ENCODE results near the gene ARHGEF28. TPM values are rescaled to one million over a fixed set of nuclear protein-coding genes. Genes with fewer than 3 reads are reported as not detected.
A peak's percentile ranks its signal among the peaks of the same experiment; 100 is the strongest.

Gene ARHGEF28
- total and polyA plus RNA-seq, 2 of the 4 experiments (the other 2 are of a cell fraction) = 3.6 to 16.0 TPM

GRCh38 chr5:73637565-73637964 is 11.6 kb downstream of the ARHGEF28 start:
- Histone ChIP-seq H3K4me3 (ENCODE audit: insufficient read depth, low read depth, low read length) (no peak overlapping the region), H4K5ac (ENCODE audit: low read depth, low read length) (no peak overlapping the region), H3K9me3 (ENCODE audit: control insufficient read depth, insufficient read depth, low read length) (no peaks in the 10 kb centered on the region), H2BK120ac (ENCODE audit: low read depth, low read length) (peak overlapping the region; percentile 94), H4K8ac (ENCODE audit: low read depth in 2 of 2, low read length in 2 of 2) (peak overlapping the region in 1 of 2 experiments; percentile 74; a peak in 2 of 4 replicates), H3K18ac (ENCODE audit: low read depth, low read length) (peak overlapping the region; percentile 79; the same call in 1 of the 2 replicates), H2BK5ac (ENCODE audit: low read depth, low read length, poor library complexity, severe bottlenecking) (peak overlapping the region; percentile 90), H2BK15ac (ENCODE audit: low read depth, low read length) (peak overlapping the region; percentile 85; the same call in 2 of the 3 replicates), H2AK5ac (ENCODE audit: low read depth, low read length) (peak overlapping the region; percentile 81; the same call in 1 of the 2 replicates), H3K14ac (replicated peaks; ENCODE audit: low read depth, low read length) (peak overlapping the region; percentile 84), H3K56ac (ENCODE audit: extremely low read depth, insufficient read depth, low read length) (no peak overlapping the region), H3K4ac (ENCODE audit: low read depth, low read length) (peak overlapping the region; percentile 83), H2AFZ (replicated peaks; ENCODE audit: low read length, poor library complexity) (no peak overlapping the region), H4K91ac (ENCODE audit: insufficient read depth, low read depth, low read length) (peak overlapping the region; percentile 67; the same call in 1 of the 2 replicates), H3K36me3 (ENCODE audit: control insufficient read depth, insufficient read depth, low read length) (no peaks in the 10 kb centered on the region), H3K4me2 (ENCODE audit: low read depth, low read length) (no peak overlapping the region), H3K23ac (ENCODE audit: low read depth, low read length) (peak overlapping the region; percentile 80), H3K9me1 (ENCODE audit: insufficient read depth, low read length) (peaks cover 19% of the 10 kb centered on the region), H3K27me3 (ENCODE audit: control insufficient read depth, insufficient read depth, low read length) (no peaks in the 10 kb centered on the region), H2BK20ac (ENCODE audit: low read depth, low read length) (peak overlapping the region; percentile 86), H3K27ac (ENCODE audit: insufficient read depth, low read length) (peak overlapping the region; percentile 32; the same call in 1 of the 2 replicates), H3K9ac (ENCODE audit: low read depth, low read length) (no peak overlapping the region), H3K4me1 (ENCODE audit: control insufficient read depth, insufficient read depth, low read length) (peaks cover 11% of the 10 kb centered on the region), H3K79me1 (ENCODE audit: low read depth in 1 of 2, low read length in 2 of 2) (peaks cover 27 to 47% of the 10 kb centered on the region in 2 experiments), H2AK9ac (replicated peaks; ENCODE audit: low read depth, low read length, poor library complexity) (no peak overlapping the region), H4K20me1 (ENCODE audit: insufficient read depth, low read length) (no peaks in the 10 kb centered on the region)
- BruUV-seq (replicated peaks) = no TSS peak
- dilution Hi-C loops (cut with HindIII; ENCODE audit: low sequenced_read_pairs, unreplicated experiment) (no loop called here), in situ Hi-C loops (cut with MboI; ENCODE audit: low sequenced_read_pairs) (no loop called here), intact Hi-C loops (cut with micrococcal nuclease) (no loop called here)
- DNase-seq (no peak), ATAC-seq (ENCODE audit: low read depth) (no peak)
- 60% methylated on average over 1 of the region's 2 CpGs; no CpG with 5 or more reads in 1 of the 2 experiments for WGBS, 2 experiments (ENCODE audit: extremely low coverage in 2 of 2, insufficient read length in 1 of 2)
- POLR2A ChIA-PET (ENCODE audit: unreplicated experiment) = no interaction called here
- CTCF ChIA-PET = no interaction called here
- TF ChIP-seq MAFK (IDR thresholded peaks at IDR 0.05; ENCODE audit: low read depth, low read length) = no peak
- TF ChIP-seq, protein P1, sequence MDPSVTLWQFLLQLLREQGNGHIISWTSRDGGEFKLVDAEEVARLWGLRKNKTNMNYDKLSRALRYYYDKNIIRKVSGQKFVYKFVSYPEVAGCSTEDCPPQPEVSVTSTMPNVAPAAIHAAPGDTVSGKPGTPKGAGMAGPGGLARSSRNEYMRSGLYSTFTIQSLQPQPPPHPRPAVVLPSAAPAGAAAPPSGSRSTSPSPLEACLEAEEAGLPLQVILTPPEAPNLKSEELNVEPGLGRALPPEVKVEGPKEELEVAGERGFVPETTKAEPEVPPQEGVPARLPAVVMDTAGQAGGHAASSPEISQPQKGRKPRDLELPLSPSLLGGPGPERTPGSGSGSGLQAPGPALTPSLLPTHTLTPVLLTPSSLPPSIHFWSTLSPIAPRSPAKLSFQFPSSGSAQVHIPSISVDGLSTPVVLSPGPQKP (IDR thresholded peaks at IDR 0.05; ENCODE audit: borderline replicate concordance, low read depth, low read length) = no peak
- TF ChIP-seq, protein P2, sequence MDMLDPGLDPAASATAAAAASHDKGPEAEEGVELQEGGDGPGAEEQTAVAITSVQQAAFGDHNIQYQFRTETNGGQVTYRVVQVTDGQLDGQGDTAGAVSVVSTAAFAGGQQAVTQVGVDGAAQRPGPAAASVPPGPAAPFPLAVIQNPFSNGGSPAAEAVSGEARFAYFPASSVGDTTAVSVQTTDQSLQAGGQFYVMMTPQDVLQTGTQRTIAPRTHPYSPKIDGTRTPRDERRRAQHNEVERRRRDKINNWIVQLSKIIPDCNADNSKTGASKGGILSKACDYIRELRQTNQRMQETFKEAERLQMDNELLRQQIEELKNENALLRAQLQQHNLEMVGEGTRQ (IDR thresholded peaks at IDR 0.05; ENCODE audit: low read depth, low read length) = no peak
- TF ChIP-seq FOS (IDR thresholded peaks at IDR 0.05; ENCODE audit: low read depth, low read length) = no peak
- TF ChIP-seq RCOR1 (IDR thresholded peaks at IDR 0.05; ENCODE audit: insufficient replicate concordance, low read length) = no peak
- TF ChIP-seq CTCF (conservative IDR thresholded peaks at IDR 0.05; ENCODE audit: low read depth, low read length) = no peak
